HG03025 (cell line): ENCODE data around the gene SOX18.

Source experiments
- ATAC-seq: cut with Tn5 transposase; IDR thresholded peaks from one replicate; pipeline ENCODE4 v1.9.1; 2021; ENCODE audit warnings: mild to moderate bottlenecking, moderate library complexity; ENCODE audit not compliant: unreplicated experiment, low FRiP score

Gene SOX18

GRCh38 chr20:64039293-64040160 is 9.9 kb downstream of the SOX18 start:
- no peak for ATAC-seq

DNA sequence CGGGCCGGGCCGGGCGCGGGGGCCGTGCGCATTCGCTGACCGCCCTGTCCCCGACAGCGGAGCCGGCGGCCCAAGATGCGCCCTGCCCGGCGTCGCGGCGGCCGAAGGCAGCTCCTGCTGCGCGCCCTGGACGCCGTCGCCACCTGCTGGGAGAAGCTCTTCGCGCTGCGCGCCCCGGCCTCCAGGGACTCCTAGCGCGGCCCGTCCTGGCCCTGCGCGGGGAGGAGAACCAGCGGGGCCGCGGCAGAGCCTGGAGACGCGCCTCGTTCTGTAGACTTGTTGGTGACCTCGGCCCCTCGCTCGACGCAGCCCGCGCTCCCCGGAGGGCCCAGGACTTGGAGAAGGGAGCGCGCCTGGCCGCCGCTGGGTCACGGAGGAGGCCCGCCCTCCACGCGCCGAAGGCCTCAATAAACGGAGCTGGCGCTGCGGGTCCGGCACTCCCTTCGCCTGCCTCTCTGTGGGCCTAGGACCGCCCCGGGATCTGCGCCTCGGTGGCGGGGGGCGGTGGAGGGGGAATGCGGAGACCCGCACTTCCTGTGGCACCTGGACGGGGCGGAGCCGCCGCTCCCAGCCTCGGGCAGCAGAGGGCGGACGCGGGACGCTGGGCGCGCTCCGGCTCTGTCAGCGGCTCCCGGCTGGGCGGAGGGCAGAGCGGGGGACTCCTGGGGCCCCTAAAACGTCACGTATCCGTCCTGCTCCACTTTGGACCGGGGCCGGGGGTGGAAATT is 10.7 kb downstream of the SOX18 start:
- no peak for ATAC-seq

GRCh38 chr20:64038224-64038564 is 11.2 kb downstream of the SOX18 start:
- no peak for ATAC-seq

GRCh38 chr20:64037498-64038213 is 11.8 kb downstream of the SOX18 start:
- ATAC-seq, result no peak

- ATAC-seq, result no peak
Measured at GRCh38 chr20:64037199-64037497, 12.3 kb downstream of the SOX18 start.

DNA sequence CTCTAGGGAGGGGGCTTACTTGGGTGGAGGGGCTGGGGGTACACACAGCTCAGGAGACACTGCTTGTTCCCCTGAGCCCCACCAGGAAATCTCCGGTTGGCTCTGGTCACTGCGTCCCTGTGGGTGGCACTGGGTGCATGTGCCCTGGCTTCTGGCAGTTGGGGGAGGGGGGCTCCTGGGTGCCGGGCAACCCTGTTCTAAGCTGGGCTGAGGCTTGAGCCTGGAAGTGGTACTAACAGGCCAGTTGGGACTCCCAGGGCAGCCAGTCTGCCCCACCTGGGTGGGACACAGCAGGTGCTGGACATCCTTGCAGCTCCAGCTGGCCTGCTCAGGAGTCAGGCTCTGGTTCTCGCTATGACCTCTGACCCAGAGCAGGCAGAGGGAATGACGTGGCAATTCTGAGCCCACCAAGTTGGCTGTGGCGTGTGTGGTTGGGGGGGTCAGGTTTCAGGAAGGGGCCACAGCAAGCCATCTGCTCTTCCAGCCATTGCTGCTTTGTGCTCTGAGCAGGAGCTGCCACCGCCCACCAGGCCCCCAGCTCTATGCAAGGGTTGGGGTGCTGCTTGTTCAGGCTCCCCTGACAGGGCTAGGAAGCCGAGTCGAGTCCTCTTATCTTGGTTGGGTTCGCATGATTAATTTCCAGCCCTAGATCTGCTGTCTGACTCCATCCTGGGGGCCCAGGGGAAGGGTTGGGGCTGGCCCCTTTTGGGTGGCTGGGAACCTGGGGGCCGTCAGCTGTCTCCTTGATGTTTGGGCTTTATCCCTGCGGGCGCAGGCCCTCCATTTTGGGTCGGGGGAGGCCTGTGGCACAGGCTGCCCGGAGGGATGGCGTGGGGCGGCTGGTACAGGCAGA is 12.9 kb downstream of the SOX18 start:
- ATAC-seq, result no peak

DNA sequence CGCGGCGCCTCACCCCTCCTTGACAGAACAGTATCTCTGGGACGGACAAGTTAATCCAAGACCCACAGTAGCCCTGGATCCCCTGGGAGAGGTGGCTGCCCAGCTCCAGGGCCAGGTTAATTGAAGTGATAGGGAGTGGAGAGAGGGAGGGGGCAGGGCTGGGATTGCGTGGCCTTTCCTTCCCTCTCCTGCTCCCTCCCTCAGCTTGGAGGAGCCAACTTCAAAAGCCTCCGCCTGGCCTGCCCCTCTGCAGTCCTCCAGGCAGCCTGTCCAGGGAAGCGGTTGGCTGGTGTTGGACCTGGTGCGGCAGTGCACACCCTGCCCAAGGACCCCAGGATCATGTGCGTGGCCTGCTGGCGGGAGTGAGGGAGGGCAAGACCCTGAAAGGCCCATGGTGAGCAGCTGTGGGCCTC is 13.5 kb downstream of the SOX18 start, which contains the start of gene C20orf204:
C20orf204 (plus strand) TSS at position 250 of the 413 bp plus-strand sequence; CDS start at position 392, 142 bp downstream.
- ATAC-seq, result no peak

DNA sequence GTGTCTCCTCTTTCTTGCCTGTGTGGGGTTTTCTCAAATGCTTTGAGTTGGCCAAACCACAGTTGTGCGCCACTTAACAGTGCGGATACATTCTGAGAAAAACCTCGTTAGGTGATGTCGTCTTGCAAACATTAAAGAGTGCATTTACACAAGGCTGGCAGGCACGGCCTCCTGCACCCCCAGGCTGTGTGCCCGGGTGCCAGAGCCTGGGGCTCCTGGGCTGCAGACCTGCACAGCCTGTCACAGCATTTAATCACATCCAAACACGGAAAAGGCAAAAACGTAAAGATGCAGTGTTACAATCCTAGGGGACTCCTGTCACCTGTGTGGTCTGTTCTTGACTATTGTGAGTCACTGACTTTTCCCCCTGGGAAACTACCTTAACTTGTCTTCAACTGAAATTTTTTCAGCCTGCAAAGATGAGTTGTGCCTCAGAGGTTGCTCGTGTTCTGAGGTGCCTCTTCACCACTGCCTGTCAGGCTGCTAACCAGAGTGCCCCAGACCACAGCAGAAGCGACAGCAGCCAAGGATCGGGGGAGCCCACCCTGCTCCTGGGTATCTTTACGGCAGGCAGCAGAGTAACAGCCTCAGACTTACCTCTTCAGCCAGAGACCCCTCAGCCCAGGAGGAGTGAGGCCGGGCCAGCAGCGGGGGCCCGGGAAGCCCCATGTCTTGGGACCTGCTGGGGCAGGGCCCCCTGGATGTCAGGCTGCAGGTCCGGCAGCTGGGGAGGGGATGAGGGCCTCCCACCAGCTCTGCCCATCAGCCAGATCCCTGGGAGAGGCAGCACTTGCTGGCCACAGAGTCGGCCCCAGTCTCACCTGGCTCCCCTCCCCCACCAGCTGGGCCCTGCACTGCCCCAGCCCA is 14.1 kb downstream of the SOX18 start:
- ATAC-seq, result no peak

- no peak for ATAC-seq
Measured at GRCh38 chr20:64033981-64034493, 15.4 kb downstream of the SOX18 start.

DNA sequence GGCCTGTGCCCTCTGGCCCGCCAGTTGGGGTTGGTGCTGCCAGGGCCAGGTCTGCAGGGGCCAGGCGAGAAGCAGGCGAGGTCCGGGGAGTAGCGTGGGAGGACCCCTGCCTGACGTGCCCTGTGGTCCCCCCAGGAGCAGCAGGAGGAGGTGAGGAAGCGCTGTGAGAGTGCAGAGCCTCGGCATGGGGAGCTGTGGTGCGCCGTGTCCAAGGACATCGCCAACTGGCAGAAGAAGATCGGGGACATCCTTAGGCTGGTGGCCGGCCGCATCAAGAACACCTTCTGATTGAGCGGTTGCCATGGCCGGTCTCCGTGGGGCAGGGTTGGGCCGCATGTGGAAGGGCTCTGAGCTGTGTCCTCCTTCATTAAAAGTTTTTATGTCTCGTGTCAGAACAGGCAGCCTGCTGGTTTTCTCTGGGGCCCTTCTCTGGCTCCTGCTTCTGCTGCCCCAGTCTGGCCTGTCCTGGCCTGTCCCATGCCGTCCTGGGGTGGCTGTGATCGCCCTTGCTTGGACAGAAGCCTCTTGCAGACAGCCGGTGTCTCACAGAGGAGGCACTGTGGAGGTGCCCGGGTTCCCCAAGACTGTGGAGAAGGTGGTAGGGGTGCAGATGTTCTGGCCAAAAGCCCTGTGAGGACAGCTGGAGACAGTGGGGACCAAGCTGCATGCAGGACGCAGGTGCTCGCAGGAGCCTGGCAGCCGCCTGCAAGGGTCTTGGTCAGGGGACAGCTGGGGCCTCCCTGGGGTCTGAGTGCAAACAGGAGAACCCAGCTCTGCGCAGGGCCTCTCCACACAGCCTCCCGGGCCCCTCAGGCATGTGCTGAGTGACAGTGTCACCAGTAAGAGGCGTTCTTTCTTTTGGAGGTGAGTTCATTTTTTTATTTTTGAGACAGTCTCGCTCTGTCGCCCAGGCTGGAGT is 16.5 kb downstream of the SOX18 start:
- ATAC-seq, result no peak

GRCh38 chr20:64031822-64032314 is 17.6 kb downstream of the SOX18 start:
- ATAC-seq, result no peak

- no peak for ATAC-seq
Measured at GRCh38 chr20:64030371-64031134, 18.9 kb downstream of the SOX18 start.

GRCh38 chr20:64029293-64030117 is 19.9 kb downstream of the SOX18 start:
- ATAC-seq, result no peak

DNA sequence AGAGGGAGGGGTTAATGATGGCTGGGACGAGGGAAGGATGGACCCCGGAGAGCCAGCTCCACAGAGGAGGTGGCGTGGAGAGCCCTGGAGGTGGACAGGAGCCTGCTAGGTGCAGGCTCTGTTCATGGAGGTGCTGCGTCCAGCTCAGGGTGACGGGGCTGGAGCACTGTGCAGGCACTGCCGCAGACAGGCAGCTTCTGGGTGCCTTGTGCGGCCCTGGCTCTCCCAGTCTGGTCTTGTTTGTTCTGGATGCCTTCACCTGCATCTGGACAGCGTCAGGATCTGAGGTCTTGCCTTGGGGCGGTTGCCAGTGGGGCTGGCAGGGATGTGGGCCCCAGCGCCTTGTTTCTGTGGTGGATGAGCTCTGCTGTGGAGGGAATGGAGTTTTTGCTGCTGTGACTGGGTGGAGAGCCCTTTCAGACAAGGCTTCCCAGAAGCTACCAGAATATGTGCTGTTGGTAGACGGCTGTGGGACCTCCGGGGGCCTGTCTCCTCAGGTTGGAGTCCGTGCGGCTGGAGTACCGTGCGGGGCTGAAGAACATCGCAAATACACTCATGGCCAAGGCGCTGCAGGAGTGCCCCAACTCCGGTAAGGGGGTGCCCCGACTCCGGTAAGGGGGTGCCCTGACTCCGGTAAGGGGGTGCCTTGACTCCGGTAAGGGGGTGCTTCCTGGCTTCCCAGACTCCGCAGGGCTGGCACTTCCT is 21.3 kb downstream of the SOX18 start:
- ATAC-seq, result no peak

GRCh38 chr20:64025826-64026412 is 23.5 kb downstream of the SOX18 start:
- no peak for ATAC-seq
